Measurements from ENCODE around the gene KBTBD13.
"Not testable (repeated sequence)": the region's sequence is repeated elsewhere in the genome, so short reads cannot be mapped to it uniquely, and the experiment has no call there.

DNA sequence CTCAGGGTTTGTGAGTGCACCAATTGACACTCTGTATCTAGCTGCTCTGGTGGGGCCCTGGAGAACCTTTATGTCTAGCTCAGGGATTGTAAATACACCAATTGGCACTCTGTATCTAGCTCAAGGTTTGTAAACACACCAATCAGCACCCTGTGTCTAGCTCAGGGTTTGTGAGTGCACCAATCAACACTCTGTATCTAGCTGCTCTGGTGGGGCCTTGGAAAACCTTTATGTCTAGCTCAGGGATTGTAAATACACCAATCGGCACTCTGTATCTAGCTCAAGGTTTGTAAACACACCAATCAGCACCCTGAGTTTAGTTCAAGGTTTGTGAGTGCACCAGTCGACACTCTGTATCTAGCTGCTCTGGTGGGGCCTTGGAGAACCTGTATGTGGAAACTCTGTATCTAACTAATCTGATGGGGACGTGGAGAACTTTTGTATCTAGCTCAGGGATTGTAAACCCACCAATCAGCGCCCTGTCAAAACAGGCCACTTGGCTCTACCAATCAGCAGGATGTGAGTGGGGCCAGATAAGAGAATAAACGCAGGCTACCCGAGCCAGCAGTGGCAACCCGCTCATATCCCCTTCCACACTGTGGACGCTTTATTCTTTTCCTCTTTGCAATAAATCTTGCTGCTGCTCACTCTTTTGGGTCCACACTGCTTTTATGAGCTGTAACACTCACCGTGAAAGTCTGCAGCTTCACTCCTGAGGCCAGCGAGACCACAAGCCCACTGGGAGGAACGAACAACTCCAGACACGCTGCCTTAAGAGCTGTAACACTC, 745 bp upstream of the KBTBD13 start:
- not testable (repeated sequence) for TF ChIP-seq POLR2AphosphoS5, POLR2A, EP300 (IDR thresholded peaks at IDR 0.05)
- TF ChIP-seq, protein P1, sequence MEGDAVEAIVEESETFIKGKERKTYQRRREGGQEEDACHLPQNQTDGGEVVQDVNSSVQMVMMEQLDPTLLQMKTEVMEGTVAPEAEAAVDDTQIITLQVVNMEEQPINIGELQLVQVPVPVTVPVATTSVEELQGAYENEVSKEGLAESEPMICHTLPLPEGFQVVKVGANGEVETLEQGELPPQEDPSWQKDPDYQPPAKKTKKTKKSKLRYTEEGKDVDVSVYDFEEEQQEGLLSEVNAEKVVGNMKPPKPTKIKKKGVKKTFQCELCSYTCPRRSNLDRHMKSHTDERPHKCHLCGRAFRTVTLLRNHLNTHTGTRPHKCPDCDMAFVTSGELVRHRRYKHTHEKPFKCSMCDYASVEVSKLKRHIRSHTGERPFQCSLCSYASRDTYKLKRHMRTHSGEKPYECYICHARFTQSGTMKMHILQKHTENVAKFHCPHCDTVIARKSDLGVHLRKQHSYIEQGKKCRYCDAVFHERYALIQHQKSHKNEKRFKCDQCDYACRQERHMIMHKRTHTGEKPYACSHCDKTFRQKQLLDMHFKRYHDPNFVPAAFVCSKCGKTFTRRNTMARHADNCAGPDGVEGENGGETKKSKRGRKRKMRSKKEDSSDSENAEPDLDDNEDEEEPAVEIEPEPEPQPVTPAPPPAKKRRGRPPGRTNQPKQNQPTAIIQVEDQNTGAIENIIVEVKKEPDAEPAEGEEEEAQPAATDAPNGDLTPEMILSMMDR (IDR thresholded peaks at IDR 0.05), result not testable (repeated sequence)
